HepG2 (cell line): Measurements from ENCODE around the gene SLBP. TPM values are rescaled to one million over a fixed set of nuclear protein-coding genes. Genes with fewer than 3 reads are reported as not detected.
A peak's percentile ranks its signal among the peaks of the same experiment; 100 is the strongest.

Source experiments
- AGO2 ChIP-seq: fragments of 200-400 bp; formaldehyde crosslinking; optimal IDR thresholded peaks from 2 replicates; pipeline ENCODE3; 2017; ENCODE audit warnings: mild to moderate bottlenecking, low read depth, low read length, moderate library complexity
- CBX2 ChIP-seq, 2 experiments: fragments of 200-600 bp in 1 of 2; sonication (generic); formaldehyde crosslinking in 1 of 2; IDR thresholded peaks; 2 replicates each; pipeline versions ENCODE4 v1.7.0 to v1.8.1; 2018 to 2022; ENCODE audit warnings: low read depth in 2 of 2, low read length in 1 of 2, mild to moderate bottlenecking in 1 of 2, missing genetic modification reagents in 1 of 2
- HNRNPK ChIP-seq: fragments of 200-400 bp; formaldehyde crosslinking; IDR thresholded peaks from 2 replicates; pipeline ENCODE4 v1.6.1; 2018; ENCODE audit warnings: low read length, low read depth, moderate library complexity, mild to moderate bottlenecking; ENCODE audit not compliant: poor library complexity, severe bottlenecking
- KLF11 ChIP-seq: IDR thresholded peaks from 2 replicates; pipeline ENCODE4 v1.6.1; 2016; ENCODE audit warnings: missing compliant biosample characterization
- POGK ChIP-seq: sonication (generic); formaldehyde crosslinking; conservative IDR thresholded peaks from 2 replicates; pipeline ENCODE4 v1.8.0; 2022; ENCODE audit warnings: mild to moderate bottlenecking, moderate library complexity, missing genetic modification reagents
- RBFOX2 ChIP-seq: fragments of 200-400 bp; formaldehyde crosslinking; IDR thresholded peaks from 2 replicates; pipeline ENCODE4 v1.6.1; 2017; ENCODE audit warnings: low read depth, mild to moderate bottlenecking, low read length
- SALL2 ChIP-seq: sonication (generic); formaldehyde crosslinking; IDR thresholded peaks from 2 replicates; pipeline ENCODE4 v1.8.1; 2023; ENCODE audit warnings: mild to moderate bottlenecking, missing genetic modification reagents, inconsistent platforms
- SKIL ChIP-seq: sonication (generic); formaldehyde crosslinking; IDR thresholded peaks from 2 replicates; pipeline ENCODE4 v1.8.0; 2022; ENCODE audit warnings: missing genetic modification reagents, mild to moderate bottlenecking, moderate library complexity, borderline replicate concordance
- TBP ChIP-seq: sonication (generic); formaldehyde crosslinking; IDR thresholded peaks from 2 replicates; pipeline ENCODE4 v1.5.0; 2020; ENCODE audit warnings: missing genetic modification reagents
- TFDP2 ChIP-seq: sonication (generic); formaldehyde crosslinking; IDR thresholded peaks from 2 replicates; pipeline ENCODE4 v1.4.0; 2020; ENCODE audit warnings: missing genetic modification reagents
- THAP9 ChIP-seq: sonication (generic); formaldehyde crosslinking; IDR thresholded peaks from 2 replicates; pipeline ENCODE4; 2020; ENCODE audit warnings: missing genetic modification reagents, mild to moderate bottlenecking, borderline replicate concordance
- ZBTB10 ChIP-seq: sonication (generic); formaldehyde crosslinking; IDR thresholded peaks from 2 replicates; pipeline ENCODE4 v1.4.0; 2020; ENCODE audit warnings: missing genetic modification reagents, borderline replicate concordance
- ZNF234 ChIP-seq: sonication (generic); formaldehyde crosslinking; conservative IDR thresholded peaks from 2 replicates; pipeline ENCODE4 v1.5.1; 2020; ENCODE audit warnings: mild to moderate bottlenecking, missing genetic modification reagents
- ZNF567 ChIP-seq: sonication (generic); formaldehyde crosslinking; IDR thresholded peaks from 2 replicates; pipeline ENCODE4 v1.8.1; 2023; ENCODE audit warnings: mild to moderate bottlenecking, missing genetic modification reagents, borderline replicate concordance
- ZNF746 ChIP-seq: sonication (generic); formaldehyde crosslinking; IDR thresholded peaks from 2 replicates; pipeline ENCODE4 v1.8.0; 2022; ENCODE audit warnings: mild to moderate bottlenecking, missing genetic modification reagents
- ZNF891 ChIP-seq: sonication (generic); formaldehyde crosslinking; IDR thresholded peaks from 2 replicates; pipeline ENCODE4 v1.5.0; 2020; ENCODE audit warnings: mild to moderate bottlenecking, missing genetic modification reagents
- polyA plus RNA-seq, 8 experiments: library from polyadenylated mRNA; depleted of rRNA in 3 of 8; stranded (reverse) in 7 of 8; unstranded in 1 of 8; fragments of >200 nt; fragmentation: Illumina TruSeq in 4 of 8; extraction: Trizol in 4 of 8; gene quantifications; 2 replicates each; pipeline versions ENCODE4 v1.2.1 to v1.2.3, GENCODE V29; 2011 to 2016; ENCODE audit warnings: low read depth in 4 of 8, missing spikeins in 1 of 8, mixed read lengths in 1 of 8; ENCODE audit not compliant: insufficient read depth in 1 of 8
- total RNA-seq, 5 experiments: library from RNA; depleted of rRNA; stranded (reverse); fragments of >200 nt; fragmentation: Illumina TruSeq; extraction: Trizol; gene quantifications; 2 replicates each; pipeline ENCODE4 v1.2.3, GENCODE V29; 2016; ENCODE audit warnings: low read depth in 1 of 5

Gene SLBP
- total and polyA plus RNA-seq, 2 of the 13 experiments (the other 11 are each of a cell fraction or from before 2014, with no cell fraction given): 43.9 to 104 TPM

GRCh38 chr4:1752284-1753041 is 40.3 kb upstream of the SLBP start (continued):
- TF ChIP-seq ZNF891 (no peak), KLF11 (CRISPR knock-in tag) (peak; percentile 31; the same call in 1 of the 2 replicates), ZNF234 (CRISPR knock-in tag) (no peak), TFDP2 (peak; percentile 27; the same call in 1 of the 2 replicates), SKIL (no peak), TBP (CRISPR knock-in tag) (0 out of 2 replicates have a peak, but pooled peaks have one; percentile 60), ZNF567 (CRISPR knock-in tag) (0 out of 2 replicates have a peak, but pooled peaks have one; percentile 16), POGK (CRISPR knock-in tag) (0 out of 2 replicates have a peak, but pooled peaks have one; percentile 42), HNRNPK (peak; percentile 21), THAP9 (CRISPR knock-in tag) (peak; percentile 39; the same call in 1 of the 2 replicates), RBFOX2 (peak; percentile 73), CBX2 (IDR thresholded peaks at IDR 0.05; ENCODE audit: low read depth, low read length) (no peak), CBX2 (CRISPR knock-in tag; IDR thresholded peaks at IDR 0.05; ENCODE audit: low read depth) (0 out of 2 replicates have a peak, but pooled peaks have one; percentile 42), SALL2 (CRISPR knock-in tag) (peak; percentile 39; the same call in 1 of the 2 replicates), ZNF746 (CRISPR knock-in tag) (peak; percentile 73; the same call in 1 of the 2 replicates), AGO2 (peak; percentile 58), ZBTB10 (CRISPR knock-in tag) (peak; percentile 49; the same call in 1 of the 2 replicates)
